KMS-11 (cell line): ENCODE results near the gene NCF1.
"Not testable (repeated sequence)": the region's sequence is repeated elsewhere in the genome, so short reads cannot be mapped to it uniquely, and the experiment has no call there.

Experiments
- H2AFZ ChIP-seq: fragments of 200-600 bp; sonication (generic); 2 replicates; pipeline ENCODE4 v1.6.1; 2016; ENCODE audit warnings: antibody characterized with exemption, mixed run types, low read depth
- H3K27ac ChIP-seq: fragments of 200-600 bp; sonication (generic); 2 replicates; pipeline ENCODE4 v1.6.1; 2016; ENCODE audit warnings: mild to moderate bottlenecking, mixed run types
- H3K27me3 ChIP-seq: fragments of 200-600 bp; sonication (generic); 2 replicates; pipeline ENCODE4 v1.6.1; 2017; ENCODE audit warnings: mild to moderate bottlenecking, low read depth, mixed run types, moderate library complexity; ENCODE audit not compliant: insufficient read depth
- H3K36me3 ChIP-seq: fragments of 200-600 bp; sonication (generic); 2 replicates; pipeline ENCODE4 v1.6.1; 2017; ENCODE audit warnings: mild to moderate bottlenecking, mixed run types; ENCODE audit not compliant: insufficient read depth
- H3K4me1 ChIP-seq: fragments of 200-600 bp; sonication (generic); 2 replicates; pipeline ENCODE4 v1.6.1; 2016; ENCODE audit warnings: mild to moderate bottlenecking, low read depth, mixed run types; ENCODE audit not compliant: poor library complexity, severe bottlenecking
- H3K4me2 ChIP-seq: fragments of 200-600 bp; sonication (generic); 2 replicates; pipeline ENCODE4 v1.7.0; 2016; ENCODE audit warnings: mild to moderate bottlenecking, mixed run types
- H3K4me3 ChIP-seq: fragments of 200-600 bp; sonication (generic); IDR thresholded peaks from 2 replicates; pipeline ENCODE4 v1.6.1; 2017; ENCODE audit warnings: low read depth, low read length, mixed read lengths; ENCODE audit not compliant: insufficient read depth
- H3K79me2 ChIP-seq: fragments of 200-600 bp; sonication (generic); 2 replicates; pipeline ENCODE4 v1.6.1; 2016; ENCODE audit warnings: low read depth, mixed run types; ENCODE audit not compliant: insufficient read depth
- H3K9ac ChIP-seq: fragments of 200-600 bp; sonication (generic); 2 replicates; pipeline ENCODE4 v1.6.1; 2016; ENCODE audit warnings: mild to moderate bottlenecking, mixed run types
- H4K20me1 ChIP-seq: fragments of 200-600 bp; sonication (generic); 2 replicates; pipeline ENCODE4 v1.6.1; 2016; ENCODE audit warnings: mild to moderate bottlenecking, mixed run types; ENCODE audit not compliant: insufficient read depth

NCF1 gene

GRCh38 chr7:74779053-74779452 lies 5.2 kb downstream of the NCF1 start:
- H3K4me2 ChIP-seq, H4K20me1 ChIP-seq, H2AFZ ChIP-seq, H3K27me3 ChIP-seq, H3K4me3 ChIP-seq, H3K36me3 ChIP-seq, H3K9ac ChIP-seq, H3K27ac ChIP-seq, H3K79me2 ChIP-seq, H3K4me1 ChIP-seq: not testable (repeated sequence)

DNA sequence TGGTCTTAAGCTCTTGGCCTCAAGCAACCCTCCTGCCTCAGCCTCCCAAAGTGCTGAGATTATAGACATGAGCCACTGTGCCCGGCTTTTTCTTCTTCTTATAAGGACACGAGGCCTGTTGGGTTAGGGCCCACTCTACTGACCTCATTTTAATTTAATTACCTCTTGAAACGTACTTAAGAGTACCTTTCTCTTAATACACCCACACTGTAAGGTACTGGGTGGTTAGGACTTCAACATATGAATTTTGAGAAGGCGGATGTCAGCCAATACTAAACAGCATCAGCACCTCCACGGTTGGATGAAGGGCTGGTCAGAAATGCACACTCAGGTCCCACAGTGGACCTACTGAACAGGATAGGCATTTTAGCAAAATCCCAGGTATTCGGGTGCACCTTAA lies 7.9 kb downstream of the NCF1 start:
- H3K79me2 ChIP-seq, H3K36me3 ChIP-seq, H3K4me1 ChIP-seq, H3K9ac ChIP-seq, H3K27me3 ChIP-seq, H4K20me1 ChIP-seq, H3K4me3 ChIP-seq, H2AFZ ChIP-seq, H3K4me2 ChIP-seq, H3K27ac ChIP-seq: not testable (repeated sequence)

DNA sequence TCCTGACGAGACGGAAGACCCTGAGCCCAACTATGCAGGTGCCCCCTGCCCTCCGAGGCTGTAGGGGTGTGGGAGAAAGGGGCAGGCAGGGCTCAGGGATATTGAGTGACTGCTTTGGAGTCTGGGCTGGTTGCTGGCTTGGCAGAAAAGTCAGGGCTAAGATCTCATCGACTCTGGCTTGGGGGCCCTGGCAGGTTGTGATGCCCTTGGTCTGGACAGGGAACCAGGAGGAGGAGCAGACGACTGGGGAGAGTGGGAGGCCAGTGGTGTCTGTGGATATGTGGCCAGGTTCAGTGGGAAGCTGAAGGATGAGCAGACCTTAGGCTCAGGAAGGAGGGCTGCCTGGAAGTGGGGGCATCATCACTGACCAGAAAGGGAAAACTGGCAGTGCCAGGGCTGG lies 9.8 kb downstream of the NCF1 start:
- not testable (repeated sequence) for H3K27ac ChIP-seq, H3K4me3 ChIP-seq, H3K27me3 ChIP-seq, H2AFZ ChIP-seq, H3K79me2 ChIP-seq, H3K4me2 ChIP-seq, H3K36me3 ChIP-seq, H3K4me1 ChIP-seq, H3K9ac ChIP-seq, H4K20me1 ChIP-seq

GRCh38 chr7:74788369-74789150 lies 14.7 kb downstream of the NCF1 start:
- not testable (repeated sequence) for H3K27me3 ChIP-seq, H3K4me3 ChIP-seq, H3K4me1 ChIP-seq, H3K36me3 ChIP-seq, H3K79me2 ChIP-seq, H3K4me2 ChIP-seq, H4K20me1 ChIP-seq, H2AFZ ChIP-seq, H3K9ac ChIP-seq, H3K27ac ChIP-seq

DNA sequence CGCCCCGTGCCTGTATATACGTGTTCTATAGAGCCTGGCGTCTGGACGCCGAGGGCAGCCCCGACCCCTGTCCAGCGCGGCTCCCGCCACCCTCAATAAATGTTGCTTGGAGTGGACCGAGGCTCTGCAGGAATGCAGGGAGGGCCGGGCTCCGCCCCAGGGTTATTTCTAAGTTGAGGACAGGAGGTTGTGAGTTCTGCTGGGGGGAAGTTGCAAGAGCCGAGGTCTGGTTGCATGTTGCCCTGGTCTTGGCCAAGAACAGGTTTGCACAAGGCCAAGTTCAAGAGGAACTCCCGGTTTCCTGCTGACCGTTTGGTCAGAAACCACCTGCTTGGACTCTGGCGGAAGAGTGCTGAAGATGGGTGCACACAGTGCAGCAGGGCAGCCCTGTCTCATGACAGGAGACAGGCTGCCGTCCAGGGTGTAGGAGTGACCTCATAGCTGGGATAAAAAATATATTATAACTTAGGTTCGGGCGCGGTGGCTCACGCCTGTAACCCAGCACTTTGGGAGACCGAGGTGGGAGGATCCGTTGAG lies 15.5 kb downstream of the NCF1 start:
- not testable (repeated sequence) for H3K79me2 ChIP-seq, H3K27ac ChIP-seq, H3K27me3 ChIP-seq, H3K4me3 ChIP-seq, H4K20me1 ChIP-seq, H2AFZ ChIP-seq, H3K4me2 ChIP-seq, H3K36me3 ChIP-seq, H3K9ac ChIP-seq, H3K4me1 ChIP-seq

DNA sequence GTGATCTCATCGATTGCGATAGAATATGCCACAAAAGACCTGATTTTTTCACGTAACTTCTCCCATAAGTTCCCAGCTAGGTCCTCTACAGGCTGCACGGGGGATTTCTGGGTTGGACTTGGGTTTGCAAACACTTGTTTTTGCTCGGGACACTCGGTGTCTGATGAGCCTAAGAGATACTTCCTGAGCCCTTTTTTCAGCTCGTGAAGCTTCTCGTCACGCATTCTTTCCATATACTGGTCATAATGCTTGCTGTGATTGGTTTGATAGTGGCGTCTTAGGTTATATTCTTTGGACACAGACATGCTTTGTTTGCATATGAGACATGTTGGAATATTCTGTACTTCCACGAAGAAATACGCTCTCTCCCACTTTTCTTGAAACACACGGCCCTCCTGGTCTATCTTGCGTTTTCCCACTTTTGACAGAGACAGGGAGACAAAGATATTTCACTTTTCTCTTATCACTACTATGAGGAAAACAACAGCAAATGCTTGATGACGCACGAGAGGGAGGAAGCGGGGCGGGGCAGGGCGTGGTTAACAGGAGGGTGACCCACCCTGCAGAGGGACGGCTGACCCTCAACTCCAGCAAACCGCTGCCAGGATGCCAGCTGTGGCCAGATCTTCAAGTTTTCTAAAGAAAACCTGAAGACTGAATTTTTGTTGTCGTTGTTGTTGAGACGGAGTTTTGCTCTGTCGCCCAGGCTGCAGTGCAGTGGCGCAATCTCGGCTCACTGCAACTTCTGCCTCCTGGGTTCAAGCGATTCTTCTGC lies 24.2 kb downstream of the NCF1 start:
- not testable (repeated sequence) for H2AFZ ChIP-seq, H3K27me3 ChIP-seq, H3K4me3 ChIP-seq, H3K4me1 ChIP-seq, H3K4me2 ChIP-seq, H3K27ac ChIP-seq, H4K20me1 ChIP-seq, H3K79me2 ChIP-seq, H3K9ac ChIP-seq, H3K36me3 ChIP-seq

DNA sequence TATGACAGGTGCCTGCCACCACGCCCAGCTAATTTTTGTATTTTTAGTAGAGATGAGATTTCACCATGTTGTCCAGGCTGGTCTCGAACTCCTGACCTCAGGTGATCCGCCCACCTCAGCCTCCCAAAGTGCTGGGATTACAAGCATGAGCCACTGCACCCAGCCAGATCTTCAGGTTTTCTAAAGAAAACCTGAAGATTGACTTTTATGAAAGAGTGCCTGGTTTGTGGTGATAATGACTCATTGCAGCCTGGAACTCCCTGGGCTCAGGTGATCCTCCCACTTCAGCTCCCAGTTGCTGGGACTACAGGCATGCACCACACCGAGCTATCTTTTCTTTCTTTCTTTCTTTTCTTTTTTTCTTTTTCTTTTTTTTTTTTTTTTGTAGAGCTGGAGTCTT lies 24.8 kb downstream of the NCF1 start:
- H3K36me3 ChIP-seq, H2AFZ ChIP-seq, H3K9ac ChIP-seq, H3K27ac ChIP-seq, H3K79me2 ChIP-seq, H3K4me3 ChIP-seq, H4K20me1 ChIP-seq, H3K4me2 ChIP-seq, H3K4me1 ChIP-seq, H3K27me3 ChIP-seq: not testable (repeated sequence)

DNA sequence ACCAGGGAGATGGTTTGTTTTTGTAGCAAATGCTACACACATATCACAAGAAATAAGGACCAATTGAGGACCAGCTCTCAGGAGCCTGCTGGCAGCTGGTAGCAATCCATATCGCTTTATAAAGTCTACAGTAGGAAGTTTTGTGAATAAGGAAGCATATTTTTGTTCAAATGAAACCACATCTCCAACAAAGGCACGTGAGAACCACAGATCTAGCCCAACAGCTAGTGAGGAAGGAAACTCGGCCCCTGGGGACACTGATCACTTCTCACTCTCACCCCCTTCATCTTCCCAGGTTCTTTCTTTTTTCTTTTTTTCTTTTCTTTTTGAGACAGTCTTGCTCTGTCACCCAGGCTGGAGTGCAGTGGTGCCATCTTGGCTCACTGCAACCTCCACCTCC lies 42.1 kb downstream of the NCF1 start:
- not testable (repeated sequence) for H3K4me3 ChIP-seq, H2AFZ ChIP-seq, H3K79me2 ChIP-seq, H3K9ac ChIP-seq, H3K4me1 ChIP-seq, H3K4me2 ChIP-seq, H3K27me3 ChIP-seq, H3K36me3 ChIP-seq, H3K27ac ChIP-seq, H4K20me1 ChIP-seq

GRCh38 chr7:74820146-74820805 lies 46.5 kb downstream of the NCF1 start:
- H3K9ac ChIP-seq, H3K4me1 ChIP-seq, H3K4me2 ChIP-seq, H4K20me1 ChIP-seq, H3K27ac ChIP-seq, H3K27me3 ChIP-seq, H3K79me2 ChIP-seq, H3K4me3 ChIP-seq, H2AFZ ChIP-seq, H3K36me3 ChIP-seq: not testable (repeated sequence)

- not testable (repeated sequence) for H3K79me2 ChIP-seq, H3K4me1 ChIP-seq, H4K20me1 ChIP-seq, H3K27me3 ChIP-seq, H3K9ac ChIP-seq, H3K36me3 ChIP-seq, H2AFZ ChIP-seq, H3K4me2 ChIP-seq, H3K4me3 ChIP-seq, H3K27ac ChIP-seq
Measured at GRCh38 chr7:74821259-74821658, 47.4 kb downstream of the NCF1 start.
